ENCODE measurements around the gene MACROD2. TPM values are rescaled to one million over a fixed set of nuclear protein-coding genes. Genes with fewer than 3 reads are reported as not detected.

Gene MACROD2
- total and polyA plus RNA-seq, 2 donors (not counting 1 experiment from before 2014, with no cell fraction given) = 5.3 to 6.7 TPM

DNA sequence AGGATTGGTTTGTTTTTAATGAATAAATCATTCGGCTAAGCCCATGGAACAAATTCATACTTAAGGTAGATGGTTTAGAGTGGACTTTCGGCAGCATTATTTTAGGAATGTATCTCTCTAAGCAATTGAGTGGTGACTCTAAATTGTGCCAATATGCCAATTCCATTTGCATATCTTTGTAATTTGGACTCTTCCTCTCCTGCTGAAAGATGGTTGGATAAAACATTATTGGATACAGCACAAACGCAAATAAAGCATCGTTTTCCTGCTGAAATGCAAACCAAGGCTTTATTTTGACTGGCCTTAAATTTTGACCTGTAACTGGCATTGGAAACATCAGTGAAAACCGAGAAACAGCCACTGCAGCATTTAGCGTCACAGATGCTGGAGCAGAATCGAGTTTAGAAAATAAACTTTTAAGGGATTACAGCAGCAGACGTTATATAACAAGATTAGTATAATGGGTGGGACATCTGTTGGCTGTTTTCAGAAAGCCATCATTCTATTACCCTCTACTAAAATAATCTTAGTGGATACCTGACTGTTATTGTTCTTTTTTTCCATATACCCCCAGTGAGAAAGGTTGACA, 1852.0 kb downstream of the MACROD2 start:
- no peaks in the 10 kb centered on the region for H3K79me2 ChIP-seq (ENCODE audit: control insufficient read depth, insufficient read depth, low read length)
- no peaks in the 10 kb centered on the region for H3K27me3 ChIP-seq (replicated peaks in 1 of 4; ENCODE audit: control extremely low read depth in 1 of 4, control insufficient read depth in 3 of 4, insufficient read depth in 4 of 4, low read length in 3 of 4)
- H3K4me2 ChIP-seq (replicated peaks; ENCODE audit: low read depth, low read length, poor library complexity, severe bottlenecking) = no peak overlapping the region
- no peak overlapping the region for H3K4me3 ChIP-seq (ENCODE audit: control extremely low read depth in 1 of 5, extremely low read depth in 1 of 5, insufficient read depth in 1 of 5, low read depth in 2 of 5, low read length in 4 of 5)
- H3K36me3 ChIP-seq (replicated peaks in 1 of 2; ENCODE audit: control extremely low read depth in 1 of 2, control insufficient read depth in 1 of 2, extremely low read depth in 1 of 2, insufficient read depth in 2 of 2, low read length in 1 of 2) = no peaks in the 10 kb centered on the region
- TF ChIP-seq, protein P1, sequence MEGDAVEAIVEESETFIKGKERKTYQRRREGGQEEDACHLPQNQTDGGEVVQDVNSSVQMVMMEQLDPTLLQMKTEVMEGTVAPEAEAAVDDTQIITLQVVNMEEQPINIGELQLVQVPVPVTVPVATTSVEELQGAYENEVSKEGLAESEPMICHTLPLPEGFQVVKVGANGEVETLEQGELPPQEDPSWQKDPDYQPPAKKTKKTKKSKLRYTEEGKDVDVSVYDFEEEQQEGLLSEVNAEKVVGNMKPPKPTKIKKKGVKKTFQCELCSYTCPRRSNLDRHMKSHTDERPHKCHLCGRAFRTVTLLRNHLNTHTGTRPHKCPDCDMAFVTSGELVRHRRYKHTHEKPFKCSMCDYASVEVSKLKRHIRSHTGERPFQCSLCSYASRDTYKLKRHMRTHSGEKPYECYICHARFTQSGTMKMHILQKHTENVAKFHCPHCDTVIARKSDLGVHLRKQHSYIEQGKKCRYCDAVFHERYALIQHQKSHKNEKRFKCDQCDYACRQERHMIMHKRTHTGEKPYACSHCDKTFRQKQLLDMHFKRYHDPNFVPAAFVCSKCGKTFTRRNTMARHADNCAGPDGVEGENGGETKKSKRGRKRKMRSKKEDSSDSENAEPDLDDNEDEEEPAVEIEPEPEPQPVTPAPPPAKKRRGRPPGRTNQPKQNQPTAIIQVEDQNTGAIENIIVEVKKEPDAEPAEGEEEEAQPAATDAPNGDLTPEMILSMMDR (IDR thresholded peaks at IDR 0.05) = no peak
- TF ChIP-seq EZH2 (IDR thresholded peaks at IDR 0.05; ENCODE audit: borderline replicate concordance, insufficient read depth, low read depth, low read length, poor library complexity, severe bottlenecking) = no peak
- H2AFZ ChIP-seq (ENCODE audit: insufficient read depth, low read depth, low read length, poor library complexity, severe bottlenecking) = no peak overlapping the region
- no peak overlapping the region for H3K27ac ChIP-seq (ENCODE audit: low read length in 2 of 2)
- CTCF ChIA-PET = interaction anchor here (0.6 to 0.9 kb wide), 2 partner anchors 65 to 395 kb away, joined by 3 read pairs; no protein-coding TSS in a partner anchor
- no peaks in the 10 kb centered on the region for H4K20me1 ChIP-seq (ENCODE audit: control insufficient read depth, insufficient read depth, low read length, poor library complexity, severe bottlenecking)
- Mint-ChIP-seq H3K27ac (no peak overlapping the region), H3K4me1 (peaks cover 32% of the 10 kb centered on the region), H3K4me3 (no peak overlapping the region), H3K9me3 (ENCODE audit: insufficient read depth) (peaks cover 3% of the 10 kb centered on the region), H3K27me3 (no peaks in the 10 kb centered on the region)
- WGBS (ENCODE audit: insufficient coverage) = 87% methylated on average over 3 of the region's 8 CpGs
- peaks cover 6 to 7% of the 10 kb centered on the region in 2 donors for H3K4me1 ChIP-seq (ENCODE audit: control insufficient read depth in 2 of 2, insufficient read depth in 2 of 2, low read length in 2 of 2)
- no peak for DNase-seq
- POLR2A ChIA-PET = no interaction called here
- no peak for ATAC-seq (ENCODE audit: low read depth)
- intact Hi-C loops (cut with micrococcal nuclease) = no loop called here
- peaks cover 0 to 6% (median 0%) of the 10 kb centered on the region in 3 donors for H3K9me3 ChIP-seq (ENCODE audit: control extremely low read depth in 1 of 3, control insufficient read depth in 2 of 3, insufficient read depth in 1 of 3, low read length in 2 of 3)
- H3K9ac ChIP-seq (ENCODE audit: low read length) = no peak overlapping the region

DNA sequence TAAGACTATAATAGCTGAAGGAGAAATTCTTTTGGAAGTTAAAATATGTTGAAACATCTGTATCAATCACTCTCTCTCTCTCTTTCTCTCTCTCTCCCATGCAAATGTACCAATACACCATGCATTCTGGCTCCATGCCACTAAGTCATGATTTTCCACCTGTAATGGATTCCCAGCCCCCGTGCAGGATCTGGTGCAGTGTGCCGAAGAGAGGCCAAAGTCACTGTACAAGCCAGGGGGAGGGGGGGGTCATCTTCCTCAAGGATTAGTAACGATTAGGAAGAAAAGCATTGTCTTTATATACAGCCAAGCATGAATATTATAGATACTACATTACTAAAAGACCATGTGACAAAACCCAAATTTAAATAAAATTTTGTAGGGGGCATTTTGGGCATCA, 1852.8 kb downstream of the MACROD2 start:
- peaks cover 3% of the 10 kb centered on the region for H3K9me3 Mint-ChIP-seq (ENCODE audit: insufficient read depth)
- H3K4me3 ChIP-seq (ENCODE audit: control extremely low read depth in 1 of 5, extremely low read depth in 1 of 5, insufficient read depth in 1 of 5, low read depth in 2 of 5, low read length in 4 of 5) = no peak overlapping the region
- H3K27ac Mint-ChIP-seq = no peak overlapping the region

More for the DNA sequence above, 1852.8 kb downstream of the MACROD2 start:
- Histone ChIP-seq H3K9me3 (ENCODE audit: control extremely low read depth in 1 of 3, control insufficient read depth in 2 of 3, insufficient read depth in 1 of 3, low read length in 2 of 3) (peaks cover 0 to 6% (median 0%) of the 10 kb centered on the region in 3 donors), H3K79me2 (ENCODE audit: control insufficient read depth, insufficient read depth, low read length) (no peaks in the 10 kb centered on the region), H3K36me3 (replicated peaks in 1 of 2; ENCODE audit: control extremely low read depth in 1 of 2, control insufficient read depth in 1 of 2, extremely low read depth in 1 of 2, insufficient read depth in 2 of 2, low read length in 1 of 2) (no peaks in the 10 kb centered on the region), H3K4me2 (replicated peaks; ENCODE audit: low read depth, low read length, poor library complexity, severe bottlenecking) (no peak overlapping the region), H4K20me1 (ENCODE audit: control insufficient read depth, insufficient read depth, low read length, poor library complexity, severe bottlenecking) (no peaks in the 10 kb centered on the region), H3K9ac (ENCODE audit: low read length) (no peak overlapping the region), H3K27ac (ENCODE audit: low read length in 2 of 2) (no peak overlapping the region), H3K4me1 (ENCODE audit: control insufficient read depth in 2 of 2, insufficient read depth in 2 of 2, low read length in 2 of 2) (peaks cover 1 to 2% of the 10 kb centered on the region in 2 donors), H2AFZ (ENCODE audit: insufficient read depth, low read depth, low read length, poor library complexity, severe bottlenecking) (no peak overlapping the region), H3K27me3 (replicated peaks in 1 of 4; ENCODE audit: control extremely low read depth in 1 of 4, control insufficient read depth in 3 of 4, insufficient read depth in 4 of 4, low read length in 3 of 4) (no peaks in the 10 kb centered on the region)
- ATAC-seq (ENCODE audit: low read depth) = no peak
- H3K4me1 Mint-ChIP-seq = peaks cover 27% of the 10 kb centered on the region
- CTCF ChIA-PET = interaction anchor here (0.6 kb wide), 1 partner anchor 66 kb away, joined by 3 read pairs; no protein-coding TSS in a partner anchor
- intact Hi-C loops (cut with micrococcal nuclease) = no loop called here
- DNase-seq = no peak
- WGBS (ENCODE audit: insufficient coverage) = 100% methylated on average over 2 of the region's 3 CpGs
- TF ChIP-seq EZH2 (IDR thresholded peaks at IDR 0.05; ENCODE audit: borderline replicate concordance, insufficient read depth, low read depth, low read length, poor library complexity, severe bottlenecking) = no peak
- TF ChIP-seq, protein P1 (IDR thresholded peaks at IDR 0.05) = no peak
- POLR2A ChIA-PET = no interaction called here
- no peaks in the 10 kb centered on the region for H3K27me3 Mint-ChIP-seq
- H3K4me3 Mint-ChIP-seq = no peak overlapping the region
